Trophoblast cell (in vitro differentiated cells and primary cell): ENCODE results near the gene SIDT2.
"Not testable (repeated sequence)": the region's sequence is repeated elsewhere in the genome, so short reads cannot be mapped to it uniquely, and the experiment has no call there.

Experiments
- DNase-seq, 2 donors: peaks; one replicate each; pipeline ENCODE4 v3.0.0-alpha.2; 2016
- H2AFZ ChIP-seq: 2 replicates; pipeline ENCODE4 v1.6.1; 2013; ENCODE audit warnings: low read length, moderate library complexity, mild to moderate bottlenecking; ENCODE audit not compliant: insufficient read depth, poor library complexity
- H2AK5ac ChIP-seq: 2 replicates; pipeline ENCODE4 v1.6.1; 2013; ENCODE audit warnings: mild to moderate bottlenecking, low read length
- H2BK120ac ChIP-seq: 2 replicates; pipeline ENCODE4 v1.6.1; 2013; ENCODE audit warnings: low read length, mild to moderate bottlenecking, moderate library complexity; ENCODE audit not compliant: insufficient read depth, poor library complexity
- H2BK12ac ChIP-seq: 2 replicates; pipeline ENCODE4 v1.6.1; 2013; ENCODE audit warnings: mild to moderate bottlenecking, low read length, moderate library complexity
- H2BK5ac ChIP-seq: 2 replicates; pipeline ENCODE4 v1.6.1; 2013; ENCODE audit warnings: low read length, low read depth, moderate library complexity, mild to moderate bottlenecking; ENCODE audit not compliant: poor library complexity
- H3K14ac ChIP-seq: 2 replicates; pipeline ENCODE4 v1.6.1; 2013; ENCODE audit warnings: mild to moderate bottlenecking, low read length
- H3K18ac ChIP-seq: 2 replicates; pipeline ENCODE4 v1.6.1; 2013; ENCODE audit warnings: mild to moderate bottlenecking, low read length
- H3K23ac ChIP-seq: 2 replicates; pipeline ENCODE4 v1.6.1; 2013; ENCODE audit warnings: low read length
- H3K27ac ChIP-seq: 2 replicates; pipeline ENCODE4 v1.5.1; 2013; ENCODE audit warnings: low read depth, mild to moderate bottlenecking, inconsistent platforms, low read length, moderate library complexity
- H3K27me3 ChIP-seq: 2 replicates; pipeline ENCODE4 v1.6.1; 2013; ENCODE audit warnings: inconsistent platforms, mild to moderate bottlenecking, low read length, moderate library complexity; ENCODE audit not compliant: insufficient read depth
- H3K36me3 ChIP-seq, 2 experiments: 1 replicate in 1 of 2; 2 replicates in 1 of 2; pipeline ENCODE4 v1.6.1; 2013; ENCODE audit warnings: low read length in 2 of 2, mild to moderate bottlenecking in 2 of 2, moderate library complexity in 1 of 2; ENCODE audit not compliant: insufficient read depth in 2 of 2, control insufficient read depth in 1 of 2
- H3K4ac ChIP-seq: 2 replicates; pipeline ENCODE4 v1.6.1; 2013; ENCODE audit warnings: low read depth, mild to moderate bottlenecking, low read length, moderate library complexity
- H3K4me1 ChIP-seq, 2 experiments: 1 replicate in 1 of 2; 2 replicates in 1 of 2; pipeline ENCODE4 v1.6.1; 2013; ENCODE audit warnings: low read length in 2 of 2, mild to moderate bottlenecking in 2 of 2, moderate library complexity in 1 of 2; ENCODE audit not compliant: insufficient read depth in 2 of 2, control insufficient read depth in 1 of 2
- H3K4me2 ChIP-seq: 2 replicates; pipeline ENCODE4 v1.6.1; 2013; ENCODE audit warnings: inconsistent platforms, mild to moderate bottlenecking, low read length, moderate library complexity
- H3K4me3 ChIP-seq: 2 replicates; pipeline ENCODE4 v1.5.1; 2013; ENCODE audit warnings: mild to moderate bottlenecking, low read depth, low read length, inconsistent platforms
- H3K79me1 ChIP-seq: one replicate; pipeline ENCODE4 v1.6.1; 2013; ENCODE audit warnings: low read length
- H3K79me2 ChIP-seq: 2 replicates; pipeline ENCODE4 v1.6.1; 2013; ENCODE audit warnings: low read length, mild to moderate bottlenecking; ENCODE audit not compliant: control insufficient read depth, insufficient read depth, poor library complexity
- H3K9ac ChIP-seq: 2 replicates; pipeline ENCODE4 v1.6.1; 2013; ENCODE audit warnings: mild to moderate bottlenecking, low read length
- H3K9me3 ChIP-seq: 2 replicates; pipeline ENCODE4 v1.6.1; 2013; ENCODE audit warnings: low read depth, mild to moderate bottlenecking, control low read depth, inconsistent platforms, low read length; ENCODE audit not compliant: insufficient read depth
- H4K12ac ChIP-seq: 2 replicates; pipeline ENCODE4 v1.6.1; 2013; ENCODE audit warnings: low read depth, mild to moderate bottlenecking, low read length, moderate library complexity
- H4K8ac ChIP-seq: 2 replicates; pipeline ENCODE4 v1.6.1; 2013; ENCODE audit warnings: low read depth, mild to moderate bottlenecking, low read length, moderate library complexity
- H4K91ac ChIP-seq: one replicate; pipeline ENCODE4 v1.6.1; 2013; ENCODE audit warnings: low read depth, mild to moderate bottlenecking, low read length, moderate library complexity
- WGBS: extraction: QIAGEN DNeasy Blood & Tissue Kit; methylation state at CpG from one replicate; pipeline ENCODE4 v1.1.7; 2013; ENCODE audit warnings: missing lambda C conversion rate; ENCODE audit not compliant: insufficient read length, insufficient coverage; ENCODE audit errors: extremely low coverage; 5-methylcytosine and 5-hydroxymethylcytosine counted together

Gene SIDT2

GRCh38 chr11:117209351-117210125 lies 31.0 kb downstream of the SIDT2 start:
- not testable (repeated sequence) for H4K91ac ChIP-seq, H3K4me3 ChIP-seq, H2BK12ac ChIP-seq, H3K79me2 ChIP-seq, H2BK120ac ChIP-seq, H2AK5ac ChIP-seq, H3K4me2 ChIP-seq, H2BK5ac ChIP-seq, H3K27me3 ChIP-seq, H4K8ac ChIP-seq, H4K12ac ChIP-seq, H3K27ac ChIP-seq, DNase-seq, H3K23ac ChIP-seq, H3K9ac ChIP-seq, H3K14ac ChIP-seq, H3K9me3 ChIP-seq, H3K79me1 ChIP-seq, H3K4ac ChIP-seq, H2AFZ ChIP-seq, H3K18ac ChIP-seq
- Histone ChIP-seq H3K36me3 (peaks cover 11 to 16% of the 10 kb centered on the region in 2 experiments), H3K4me1 (peaks cover 3 to 11% of the 10 kb centered on the region in 2 experiments)
- WGBS, result no CpG with 5 or more reads among the region's 8 CpGs

- H2BK12ac ChIP-seq, result no peak overlapping the region
- no peak overlapping the region for H4K8ac ChIP-seq
- no peak overlapping the region for H3K14ac ChIP-seq
- no peak overlapping the region for H4K12ac ChIP-seq
- no peak overlapping the region for H3K4ac ChIP-seq
- no peaks in the 10 kb centered on the region for H3K27me3 ChIP-seq
- no peak for DNase-seq
- H2AFZ ChIP-seq, result no peak overlapping the region
- H2AK5ac ChIP-seq, result no peak overlapping the region
- H3K79me1 ChIP-seq, result no peaks in the 10 kb centered on the region
- no peak overlapping the region for H3K27ac ChIP-seq
- no peak overlapping the region for H2BK120ac ChIP-seq
- no peak overlapping the region for H3K4me3 ChIP-seq
- no peak overlapping the region for H3K23ac ChIP-seq
- peaks cover 2 to 10% of the 10 kb centered on the region in 2 experiments for H3K36me3 ChIP-seq
- H3K4me2 ChIP-seq, result no peak overlapping the region
- H3K18ac ChIP-seq, result no peak overlapping the region
- H3K4me1 ChIP-seq, result peaks cover 3 to 6% of the 10 kb centered on the region in 2 experiments
- WGBS, result no CpG with 5 or more reads among the region's 3 CpGs
- H3K9ac ChIP-seq, result no peak overlapping the region
- H3K9me3 ChIP-seq, result no peaks in the 10 kb centered on the region
- no peak overlapping the region for H4K91ac ChIP-seq
- H3K79me2 ChIP-seq, result no peaks in the 10 kb centered on the region
- no peak overlapping the region for H2BK5ac ChIP-seq
Observed at GRCh38 chr11:117210620-117211019, 32.1 kb downstream of the SIDT2 start.

- H3K4me1 ChIP-seq, result no peaks in the 10 kb centered on the region
- WGBS, result no CpG with 5 or more reads among the region's 11 CpGs
- no peak overlapping the region for H4K91ac ChIP-seq
- H3K36me3 ChIP-seq, result peaks cover 8 to 21% of the 10 kb centered on the region in 2 experiments
- no peak overlapping the region for H2BK12ac ChIP-seq
- no peak overlapping the region for H4K8ac ChIP-seq
- H3K18ac ChIP-seq, result no peak overlapping the region
- H3K27me3 ChIP-seq, result no peaks in the 10 kb centered on the region
- H2AFZ ChIP-seq, result no peak overlapping the region
- H3K79me1 ChIP-seq, result no peaks in the 10 kb centered on the region
- no peak overlapping the region for H4K12ac ChIP-seq
- H3K9ac ChIP-seq, result no peak overlapping the region
- DNase-seq, result no peak
- H3K23ac ChIP-seq, result no peak overlapping the region
- H3K4me2 ChIP-seq, result no peak overlapping the region
- H3K27ac ChIP-seq, result no peak overlapping the region
- H2BK120ac ChIP-seq, result no peak overlapping the region
- no peak overlapping the region for H2BK5ac ChIP-seq
- H3K14ac ChIP-seq, result no peak overlapping the region
- H2AK5ac ChIP-seq, result no peak overlapping the region
- no peak overlapping the region for H3K4me3 ChIP-seq
- no peaks in the 10 kb centered on the region for H3K79me2 ChIP-seq
- H3K9me3 ChIP-seq, result no peaks in the 10 kb centered on the region
- H3K4ac ChIP-seq, result no peak overlapping the region
Observed at GRCh38 chr11:117212697-117213355, 34.3 kb downstream of the SIDT2 start.

GRCh38 chr11:117214404-117215110 lies 36.0 kb downstream of the SIDT2 start:
- Histone ChIP-seq H3K23ac (no peak overlapping the region), H4K91ac (no peak overlapping the region), H3K36me3 (peaks cover 22 to 37% of the 10 kb centered on the region in 2 experiments), H3K4me3 (no peak overlapping the region), H3K79me1 (no peaks in the 10 kb centered on the region), H3K4me1 (peaks cover 0 to 2% of the 10 kb centered on the region in 2 experiments), H3K27ac (no peak overlapping the region), H3K4me2 (no peak overlapping the region), H3K27me3 (no peaks in the 10 kb centered on the region), H2BK12ac (no peak overlapping the region), H2BK120ac (no peak overlapping the region), H3K18ac (no peak overlapping the region), H3K79me2 (no peaks in the 10 kb centered on the region), H2AK5ac (no peak overlapping the region), H2AFZ (no peak overlapping the region), H3K9ac (no peak overlapping the region), H3K14ac (no peak overlapping the region), H4K8ac (no peak overlapping the region), H3K9me3 (no peaks in the 10 kb centered on the region), H4K12ac (no peak overlapping the region), H3K4ac (no peak overlapping the region), H2BK5ac (no peak overlapping the region)
- WGBS, result no CpG with 5 or more reads among the region's 7 CpGs
- DNase-seq, result no peak
